ENCODE measurements around the gene STAT5A. TPM values are rescaled to one million over a fixed set of nuclear protein-coding genes. Genes with fewer than 3 reads are reported as not detected.
"Not testable (repeated sequence)": the region's sequence is repeated elsewhere in the genome, so short reads cannot be mapped to it uniquely, and the experiment has no call there.

Gene STAT5A
- total RNA-seq, 1 donor = 117 TPM

DNA sequence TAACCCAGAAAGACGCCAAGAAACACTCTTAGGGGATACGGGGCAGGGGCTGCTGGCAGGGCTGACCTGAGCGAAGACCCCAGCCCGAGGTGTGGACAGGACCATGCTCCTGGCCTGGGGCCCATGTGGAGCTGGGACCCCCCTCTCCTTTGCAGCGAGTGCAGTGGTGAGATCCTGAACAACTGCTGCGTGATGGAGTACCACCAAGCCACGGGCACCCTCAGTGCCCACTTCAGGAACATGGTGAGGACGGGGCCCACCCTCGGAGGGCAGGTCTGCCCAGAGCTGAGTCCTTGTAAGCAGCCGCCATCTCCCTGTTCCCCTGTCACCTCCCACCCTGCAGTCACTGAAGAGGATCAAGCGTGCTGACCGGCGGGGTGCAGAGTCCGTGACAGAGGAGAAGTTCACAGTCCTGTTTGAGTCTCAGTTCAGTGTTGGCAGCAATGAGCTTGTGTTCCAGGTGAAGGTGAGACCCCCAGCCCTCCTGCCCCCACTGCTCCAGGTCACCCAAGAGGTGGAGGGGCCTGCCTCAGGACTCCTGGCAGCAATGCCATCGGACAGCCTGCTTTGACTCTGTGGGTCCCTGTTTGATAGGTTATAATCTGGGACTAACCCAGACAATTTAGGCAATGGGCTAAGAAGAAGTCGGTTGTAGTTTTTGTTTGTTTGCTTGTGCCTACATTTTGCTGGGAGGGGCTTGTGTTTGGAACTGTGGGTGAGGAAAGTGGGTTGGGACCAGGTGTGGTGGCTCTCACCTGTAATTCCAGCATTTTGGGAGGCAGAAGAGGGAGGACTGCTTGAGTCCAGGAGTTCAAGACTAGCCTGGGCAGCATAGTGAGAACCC lies 16.1 kb downstream of the STAT5A start:
- no peak overlapping the region for H3K4me3 ChIP-seq (ENCODE audit: low read length)
- H3K4me1 ChIP-seq (ENCODE audit: insufficient read depth, low read length) = no peaks in the 10 kb centered on the region

DNA sequence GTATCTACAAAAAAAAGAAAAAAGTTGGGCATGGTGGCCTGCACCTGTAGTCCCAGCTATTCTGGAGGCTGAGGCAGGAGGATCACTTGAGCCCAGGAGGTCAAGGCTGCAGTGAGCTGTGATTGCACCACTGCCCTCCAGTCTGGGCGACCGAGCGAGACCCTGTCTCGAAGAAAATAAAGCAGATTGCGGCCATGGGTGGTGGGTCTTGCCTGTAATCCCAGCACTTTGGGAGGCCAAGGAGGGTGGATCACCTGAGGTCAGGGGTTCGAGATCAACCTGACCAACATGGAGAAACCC lies 16.7 kb downstream of the STAT5A start:
- not testable (repeated sequence) for H3K9me3 ChIP-seq (ENCODE audit: low read depth, low read length); H3K4me1 ChIP-seq (ENCODE audit: insufficient read depth, low read length); H3K27me3 ChIP-seq (ENCODE audit: insufficient read depth, low read length); H3K4me3 ChIP-seq (ENCODE audit: low read length)

More for the DNA sequence above, 16.1 kb downstream of the STAT5A start:
- Histone ChIP-seq H3K27me3 (ENCODE audit: insufficient read depth, low read length) (no peaks in the 10 kb centered on the region), H3K9me3 (ENCODE audit: low read depth, low read length) (no peaks in the 10 kb centered on the region)

DNA sequence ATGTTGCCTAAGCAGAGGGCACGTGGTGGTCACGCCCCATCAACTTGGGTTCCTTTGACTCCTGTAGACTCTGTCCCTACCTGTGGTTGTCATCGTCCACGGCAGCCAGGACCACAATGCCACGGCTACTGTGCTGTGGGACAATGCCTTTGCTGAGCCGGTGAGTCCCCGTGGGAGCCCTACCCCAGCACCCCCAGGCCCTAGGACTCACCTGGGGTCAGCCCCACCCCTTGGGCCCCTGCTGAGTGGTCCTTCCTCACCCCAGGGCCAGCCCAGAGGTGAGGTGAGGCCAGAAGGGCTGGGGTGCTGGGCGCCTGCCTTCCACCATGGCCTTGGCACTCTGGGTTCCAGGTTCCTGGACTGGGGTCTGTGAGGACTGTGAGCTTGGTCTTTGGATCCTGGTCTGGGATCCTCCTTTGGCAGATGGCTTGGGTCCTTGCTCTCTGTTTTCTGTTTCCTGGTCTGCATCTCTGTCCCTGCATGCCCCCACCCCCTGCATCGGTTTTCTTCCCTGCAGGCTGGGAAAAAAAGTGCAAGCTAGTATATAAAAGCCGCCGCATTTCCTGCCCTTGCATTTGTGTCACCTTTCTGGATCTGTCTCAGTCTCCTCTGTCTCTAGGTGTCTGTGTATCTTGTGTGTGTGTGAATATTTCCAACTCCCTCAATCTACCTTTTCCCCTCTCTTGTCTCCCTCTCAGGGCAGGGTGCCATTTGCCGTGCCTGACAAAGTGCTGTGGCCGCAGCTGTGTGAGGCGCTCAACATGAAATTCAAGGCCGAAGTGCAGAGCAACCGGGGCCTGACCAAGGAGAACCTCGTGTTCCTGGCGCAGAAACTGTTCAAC lies 17.5 kb downstream of the STAT5A start:
- no peaks in the 10 kb centered on the region for H3K27me3 ChIP-seq (ENCODE audit: insufficient read depth, low read length)
- no peaks in the 10 kb centered on the region for H3K9me3 ChIP-seq (ENCODE audit: low read depth, low read length)
- H3K4me3 ChIP-seq (ENCODE audit: low read length) = no peak overlapping the region
- H3K4me1 ChIP-seq (ENCODE audit: insufficient read depth, low read length) = peaks cover under 1% of the 10 kb centered on the region

DNA sequence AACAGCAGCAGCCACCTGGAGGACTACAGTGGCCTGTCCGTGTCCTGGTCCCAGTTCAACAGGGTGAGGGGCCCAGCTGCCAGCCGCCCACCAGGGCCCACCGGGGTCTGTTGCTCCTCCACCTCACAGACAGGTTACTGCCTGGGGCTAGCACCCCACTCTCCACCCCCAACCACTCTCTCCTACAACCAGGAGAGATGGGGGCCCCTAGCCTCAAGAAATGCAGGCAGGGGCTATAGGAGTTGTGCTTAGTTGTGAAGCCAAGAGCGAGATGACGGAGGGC lies 18.0 kb downstream of the STAT5A start:
- Histone ChIP-seq H3K4me3 (ENCODE audit: low read length) (no peak overlapping the region), H3K9me3 (ENCODE audit: low read depth, low read length) (no peaks in the 10 kb centered on the region), H3K27me3 (ENCODE audit: insufficient read depth, low read length) (no peaks in the 10 kb centered on the region), H3K4me1 (ENCODE audit: insufficient read depth, low read length) (peaks cover 6% of the 10 kb centered on the region)

DNA sequence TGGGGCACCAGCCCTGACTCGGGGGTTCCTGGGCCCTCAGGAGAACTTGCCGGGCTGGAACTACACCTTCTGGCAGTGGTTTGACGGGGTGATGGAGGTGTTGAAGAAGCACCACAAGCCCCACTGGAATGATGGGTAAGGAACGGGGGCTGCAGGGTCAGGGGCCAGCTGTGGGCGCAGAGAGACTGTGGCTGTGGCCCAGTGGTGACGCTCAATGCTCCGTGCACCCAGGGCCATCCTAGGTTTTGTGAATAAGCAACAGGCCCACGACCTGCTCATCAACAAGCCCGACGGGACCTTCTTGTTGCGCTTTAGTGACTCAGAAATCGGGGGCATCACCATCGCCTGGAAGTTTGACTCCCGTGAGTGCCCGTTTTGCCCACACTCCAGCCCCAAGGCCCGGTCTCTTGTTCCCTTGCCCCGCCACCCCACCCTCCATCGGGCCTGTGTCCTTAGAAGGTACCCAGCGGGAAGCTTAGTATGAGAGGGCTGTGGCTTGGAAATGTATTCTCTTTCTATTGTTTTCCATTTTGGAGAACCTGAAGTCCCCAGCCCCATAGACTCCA lies 19.1 kb downstream of the STAT5A start:
- Histone ChIP-seq H3K4me1 (ENCODE audit: insufficient read depth, low read length) (peaks cover 17% of the 10 kb centered on the region), H3K4me3 (ENCODE audit: low read length) (no peak overlapping the region), H3K9me3 (ENCODE audit: low read depth, low read length) (no peaks in the 10 kb centered on the region), H3K27me3 (ENCODE audit: insufficient read depth, low read length) (no peaks in the 10 kb centered on the region)

DNA sequence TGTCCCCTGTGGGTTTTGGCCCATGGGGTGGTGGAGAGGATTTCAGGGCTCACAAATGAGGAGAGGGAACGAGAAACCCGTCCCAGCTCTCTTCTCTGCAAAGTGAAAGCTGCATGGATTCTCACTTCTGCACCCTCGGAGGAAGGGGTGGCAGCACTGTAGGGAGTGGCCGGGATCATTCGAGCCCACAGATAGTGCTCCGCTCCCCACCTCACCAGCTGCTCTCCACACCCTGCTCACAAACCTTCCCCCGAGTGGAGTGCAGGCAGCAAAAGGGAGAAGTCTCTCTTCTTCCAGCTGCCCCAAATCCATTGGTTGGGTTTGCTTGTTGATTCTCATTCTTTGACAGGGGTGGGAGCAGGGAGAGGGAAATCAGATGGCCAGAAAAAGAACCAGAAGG lies 20.1 kb downstream of the STAT5A start:
- H3K27me3 ChIP-seq (ENCODE audit: insufficient read depth, low read length) = no peaks in the 10 kb centered on the region
- H3K9me3 ChIP-seq (ENCODE audit: low read depth, low read length) = no peaks in the 10 kb centered on the region
- peaks cover 25% of the 10 kb centered on the region for H3K4me1 ChIP-seq (ENCODE audit: insufficient read depth, low read length)
- H3K4me3 ChIP-seq (ENCODE audit: low read length) = no peak overlapping the region

DNA sequence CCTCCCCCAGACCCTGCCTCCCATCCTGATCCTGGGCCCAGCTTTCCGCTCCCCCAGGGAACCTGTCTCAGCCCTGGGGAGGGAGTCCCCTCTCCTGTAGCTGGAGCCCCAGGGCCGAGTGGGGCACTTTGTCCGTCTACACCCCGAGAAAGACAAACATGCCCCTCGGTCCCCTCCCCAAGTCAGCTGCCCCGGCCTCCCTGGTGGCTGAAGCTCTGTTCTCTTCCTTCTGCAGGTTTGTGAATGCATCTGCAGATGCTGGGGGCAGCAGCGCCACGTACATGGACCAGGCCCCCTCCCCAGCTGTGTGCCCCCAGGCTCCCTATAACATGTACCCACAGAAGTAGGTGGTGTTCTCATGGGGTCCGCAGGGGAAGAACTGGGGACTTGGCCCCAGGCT lies 20.8 kb downstream of the STAT5A start:
- no peak overlapping the region for H3K4me3 ChIP-seq (ENCODE audit: low read length)
- no peaks in the 10 kb centered on the region for H3K9me3 ChIP-seq (ENCODE audit: low read depth, low read length)
- peaks cover 32% of the 10 kb centered on the region for H3K4me1 ChIP-seq (ENCODE audit: insufficient read depth, low read length)
- no peaks in the 10 kb centered on the region for H3K27me3 ChIP-seq (ENCODE audit: insufficient read depth, low read length)

DNA sequence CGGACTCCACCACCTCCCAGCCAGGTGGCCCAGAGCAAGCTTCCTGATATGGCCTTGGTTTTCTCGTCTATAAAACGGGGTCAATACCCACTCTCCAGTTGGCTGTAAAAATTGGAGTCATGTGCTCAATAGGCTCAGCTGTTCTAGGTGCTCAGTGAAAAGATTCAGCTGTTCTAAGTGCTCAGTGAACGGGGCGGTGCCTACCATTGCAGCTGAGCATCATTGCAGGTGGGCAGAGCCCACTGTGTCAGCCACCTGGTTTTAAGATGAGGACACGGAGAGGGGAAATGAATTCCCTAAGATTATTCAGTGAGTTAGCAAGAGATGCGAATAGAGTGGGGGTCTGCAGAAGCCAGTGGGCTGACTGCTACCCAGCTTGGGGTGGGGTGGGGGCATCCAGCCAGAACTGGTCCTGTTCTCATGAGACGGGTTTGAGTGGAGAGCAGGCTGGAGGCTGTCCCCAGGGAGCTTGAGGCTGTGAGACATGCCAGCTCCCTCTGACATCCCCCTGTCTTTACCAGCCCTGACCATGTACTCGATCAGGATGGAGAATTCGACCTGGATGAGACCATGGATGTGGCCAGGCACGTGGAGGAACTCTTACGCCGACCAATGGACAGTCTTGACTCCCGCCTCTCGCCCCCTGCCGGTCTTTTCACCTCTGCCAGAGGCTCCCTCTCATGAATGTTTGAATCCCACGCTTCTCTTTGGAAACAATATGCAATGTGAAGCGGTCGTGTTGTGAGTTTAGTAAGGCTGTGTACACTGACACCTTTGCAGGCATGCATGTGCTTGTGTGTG lies 21.9 kb downstream of the STAT5A start:
- H3K4me1 ChIP-seq (ENCODE audit: insufficient read depth, low read length) = peaks cover 43% of the 10 kb centered on the region
- H3K4me3 ChIP-seq (ENCODE audit: low read length) = no peak overlapping the region
- no peaks in the 10 kb centered on the region for H3K9me3 ChIP-seq (ENCODE audit: low read depth, low read length)
- H3K27me3 ChIP-seq (ENCODE audit: insufficient read depth, low read length) = no peaks in the 10 kb centered on the region

DNA sequence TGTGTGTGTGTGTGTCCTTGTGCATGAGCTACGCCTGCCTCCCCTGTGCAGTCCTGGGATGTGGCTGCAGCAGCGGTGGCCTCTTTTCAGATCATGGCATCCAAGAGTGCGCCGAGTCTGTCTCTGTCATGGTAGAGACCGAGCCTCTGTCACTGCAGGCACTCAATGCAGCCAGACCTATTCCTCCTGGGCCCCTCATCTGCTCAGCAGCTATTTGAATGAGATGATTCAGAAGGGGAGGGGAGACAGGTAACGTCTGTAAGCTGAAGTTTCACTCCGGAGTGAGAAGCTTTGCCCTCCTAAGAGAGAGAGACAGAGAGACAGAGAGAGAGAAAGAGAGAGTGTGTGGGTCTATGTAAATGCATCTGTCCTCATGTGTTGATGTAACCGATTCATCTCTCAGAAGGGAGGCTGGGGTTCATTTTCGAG lies 22.5 kb downstream of the STAT5A start:
- Histone ChIP-seq H3K9me3 (ENCODE audit: low read depth, low read length) (no peaks in the 10 kb centered on the region), H3K27me3 (ENCODE audit: insufficient read depth, low read length) (no peaks in the 10 kb centered on the region), H3K4me1 (ENCODE audit: insufficient read depth, low read length) (peaks cover 49% of the 10 kb centered on the region), H3K4me3 (ENCODE audit: low read length) (no peak overlapping the region)

DNA sequence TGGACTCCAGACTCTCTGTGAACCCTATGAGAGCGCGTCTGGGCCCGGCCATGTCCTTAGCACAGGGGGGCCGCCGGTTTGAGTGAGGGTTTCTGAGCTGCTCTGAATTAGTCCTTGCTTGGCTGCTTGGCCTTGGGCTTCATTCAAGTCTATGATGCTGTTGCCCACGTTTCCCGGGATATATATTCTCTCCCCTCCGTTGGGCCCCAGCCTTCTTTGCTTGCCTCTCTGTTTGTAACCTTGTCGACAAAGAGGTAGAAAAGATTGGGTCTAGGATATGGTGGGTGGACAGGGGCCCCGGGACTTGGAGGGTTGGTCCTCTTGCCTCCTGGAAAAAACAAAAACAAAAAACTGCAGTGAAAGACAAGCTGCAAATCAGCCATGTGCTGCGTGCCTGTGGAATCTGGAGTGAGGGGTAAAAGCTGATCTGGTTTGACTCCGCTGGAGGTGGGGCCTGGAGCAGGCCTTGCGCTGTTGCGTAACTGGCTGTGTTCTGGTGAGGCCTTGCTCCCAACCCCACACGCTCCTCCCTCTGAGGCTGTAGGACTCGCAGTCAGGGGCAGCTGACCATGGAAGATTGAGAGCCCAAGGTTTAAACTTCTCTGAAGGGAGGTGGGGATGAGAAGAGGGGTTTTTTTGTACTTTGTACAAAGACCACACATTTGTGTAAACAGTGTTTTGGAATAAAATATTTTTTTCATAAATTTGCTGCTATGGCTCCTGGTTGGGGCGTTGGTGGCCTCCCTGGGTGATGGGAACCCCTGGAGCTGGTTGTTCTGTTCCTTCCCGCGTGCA lies 23.1 kb downstream of the STAT5A start:
- Histone ChIP-seq H3K4me3 (ENCODE audit: low read length) (no peak overlapping the region), H3K9me3 (ENCODE audit: low read depth, low read length) (no peaks in the 10 kb centered on the region), H3K27me3 (ENCODE audit: insufficient read depth, low read length) (no peaks in the 10 kb centered on the region), H3K4me1 (ENCODE audit: insufficient read depth, low read length) (peaks cover 55% of the 10 kb centered on the region)

DNA sequence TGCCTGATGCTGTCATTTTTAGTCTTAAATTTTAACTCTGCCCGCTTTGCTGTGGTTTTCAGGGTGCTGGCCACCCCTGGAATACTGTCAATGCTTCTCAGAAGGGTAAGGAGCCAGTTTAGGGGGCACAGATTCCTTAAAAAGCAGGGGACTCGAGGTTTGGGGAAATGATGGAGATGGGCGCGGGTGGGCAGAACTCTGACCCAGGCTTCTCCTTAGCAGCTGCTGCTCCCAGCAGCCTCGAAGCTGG lies 23.7 kb downstream of the STAT5A start:
- Histone ChIP-seq H3K4me1 (ENCODE audit: insufficient read depth, low read length) (peaks cover 59% of the 10 kb centered on the region), H3K27me3 (ENCODE audit: insufficient read depth, low read length) (no peaks in the 10 kb centered on the region), H3K9me3 (ENCODE audit: low read depth, low read length) (no peaks in the 10 kb centered on the region), H3K4me3 (ENCODE audit: low read length) (no peak overlapping the region)

DNA sequence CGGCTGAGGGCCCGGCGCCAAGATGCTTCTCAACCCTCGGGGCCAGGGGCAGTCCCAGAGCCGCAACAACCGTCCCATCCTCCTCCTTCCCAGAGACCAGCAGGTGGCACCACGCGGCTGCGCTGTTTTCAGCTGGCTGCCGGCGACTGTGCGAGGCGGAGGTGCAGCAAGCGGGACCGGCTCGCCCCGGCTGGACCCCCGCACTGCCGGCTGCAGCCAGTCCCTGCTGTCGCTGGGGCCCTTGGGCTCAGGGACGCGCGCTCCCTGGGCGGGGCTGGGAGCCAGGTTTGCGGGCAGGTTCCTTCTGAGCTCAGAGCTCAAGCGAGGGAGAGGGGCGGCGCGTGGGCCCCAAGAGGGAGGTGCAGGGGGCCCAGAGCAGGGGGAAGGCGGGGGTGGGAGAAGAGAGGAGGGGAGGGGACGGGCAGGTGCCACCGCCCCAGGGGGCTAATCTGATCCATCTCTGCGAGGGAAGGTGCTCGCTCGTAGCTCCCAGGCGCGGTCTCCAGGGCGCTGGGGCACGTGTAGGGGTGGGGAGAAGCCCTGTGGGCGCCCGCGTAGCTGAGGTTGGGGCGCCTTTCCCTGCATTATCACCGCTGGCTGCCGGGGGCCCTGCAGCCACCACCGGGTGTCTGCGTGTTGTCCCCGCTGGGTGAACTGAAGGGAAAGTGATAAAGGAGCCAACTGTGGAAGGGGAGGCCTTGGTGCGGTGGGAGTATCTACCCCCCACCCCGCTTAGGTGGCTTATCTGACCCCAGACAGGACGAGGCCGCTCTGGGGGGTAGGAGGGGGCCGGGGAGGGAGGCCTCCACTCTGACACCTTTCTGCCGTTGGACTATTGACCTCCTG lies 24.2 kb downstream of the STAT5A start:
- Histone ChIP-seq H3K9me3 (ENCODE audit: low read depth, low read length) (no peaks in the 10 kb centered on the region), H3K27me3 (ENCODE audit: insufficient read depth, low read length) (no peaks in the 10 kb centered on the region), H3K4me3 (ENCODE audit: low read length) (no peak overlapping the region), H3K4me1 (ENCODE audit: insufficient read depth, low read length) (peaks cover 64% of the 10 kb centered on the region)

DNA sequence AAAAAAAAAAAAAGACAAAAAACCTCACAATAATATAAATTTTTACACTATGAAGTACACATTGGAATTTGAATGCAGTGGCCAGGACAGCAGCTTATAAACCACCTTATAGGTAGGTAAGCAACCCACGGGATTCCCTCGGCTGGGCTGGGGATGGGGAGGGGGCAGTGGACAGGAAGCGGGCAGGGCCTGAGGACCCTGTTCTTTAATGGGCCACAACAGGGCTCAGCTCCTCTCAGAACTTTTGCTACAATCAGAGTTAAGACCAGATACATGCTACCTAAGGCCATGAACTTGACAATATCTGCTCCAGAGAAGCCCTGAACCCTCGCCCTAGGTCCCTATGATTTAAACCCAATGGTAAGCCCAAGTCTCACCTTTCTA lies 25.1 kb downstream of the STAT5A start:
- Histone ChIP-seq H3K4me1 (ENCODE audit: insufficient read depth, low read length) (peaks cover 64% of the 10 kb centered on the region), H3K27me3 (ENCODE audit: insufficient read depth, low read length) (no peaks in the 10 kb centered on the region), H3K4me3 (ENCODE audit: low read length) (no peak overlapping the region), H3K9me3 (ENCODE audit: low read depth, low read length) (no peaks in the 10 kb centered on the region)

Measured in mononuclear cell (primary cell).